Coronary artery (tissue), 2 donors: Measurements from ENCODE around the gene FAM20B.

Experiments
- DNase-seq: peaks from one replicate; pipeline ENCODE4 v3.0.0-alpha.2; 2017; ENCODE audit warnings: low spot score
- H3K27ac ChIP-seq, 2 donors: fragments of 200-600 bp; sonication (generic); one replicate each; pipeline ENCODE4 v1.5.1; 2016 to 2019
- H3K4me3 ChIP-seq: fragments of 200-600 bp; sonication (generic); 2 replicates; pipeline ENCODE4 v1.5.1; 2016; ENCODE audit warnings: mild to moderate bottlenecking, moderate library complexity
- TF ChIP-seq, protein P1 (sequence below): fragments of 200-600 bp; sonication (generic); IDR thresholded peaks from one replicate; pipeline ENCODE4 v1.5.1; 2019; ENCODE audit warnings: antibody characterized with exemption

FAM20B gene

DNA sequence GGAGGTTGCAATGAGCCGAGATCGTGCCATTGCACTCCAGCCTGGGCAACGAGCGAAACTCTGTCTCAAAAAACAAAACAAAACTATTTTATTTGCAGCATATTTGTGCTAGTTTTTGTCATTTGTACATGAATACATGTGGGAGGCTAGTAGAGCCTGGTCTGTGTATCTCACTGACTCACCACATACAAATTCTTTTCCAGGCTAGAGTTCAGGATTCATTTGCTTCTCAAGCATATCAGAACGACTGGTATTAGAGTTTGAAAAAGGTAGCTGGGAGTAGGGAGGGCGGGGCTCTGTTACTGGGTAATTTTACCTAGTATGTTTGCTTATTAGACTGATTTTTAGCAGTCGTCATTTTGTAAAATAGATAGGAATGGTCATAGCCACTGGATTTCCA, 51.7 kb downstream of the FAM20B start:
- no peak overlapping the region for H3K4me3 ChIP-seq
- no peak overlapping the region for H3K27ac ChIP-seq
- no peak for DNase-seq
- TF ChIP-seq, protein P1, sequence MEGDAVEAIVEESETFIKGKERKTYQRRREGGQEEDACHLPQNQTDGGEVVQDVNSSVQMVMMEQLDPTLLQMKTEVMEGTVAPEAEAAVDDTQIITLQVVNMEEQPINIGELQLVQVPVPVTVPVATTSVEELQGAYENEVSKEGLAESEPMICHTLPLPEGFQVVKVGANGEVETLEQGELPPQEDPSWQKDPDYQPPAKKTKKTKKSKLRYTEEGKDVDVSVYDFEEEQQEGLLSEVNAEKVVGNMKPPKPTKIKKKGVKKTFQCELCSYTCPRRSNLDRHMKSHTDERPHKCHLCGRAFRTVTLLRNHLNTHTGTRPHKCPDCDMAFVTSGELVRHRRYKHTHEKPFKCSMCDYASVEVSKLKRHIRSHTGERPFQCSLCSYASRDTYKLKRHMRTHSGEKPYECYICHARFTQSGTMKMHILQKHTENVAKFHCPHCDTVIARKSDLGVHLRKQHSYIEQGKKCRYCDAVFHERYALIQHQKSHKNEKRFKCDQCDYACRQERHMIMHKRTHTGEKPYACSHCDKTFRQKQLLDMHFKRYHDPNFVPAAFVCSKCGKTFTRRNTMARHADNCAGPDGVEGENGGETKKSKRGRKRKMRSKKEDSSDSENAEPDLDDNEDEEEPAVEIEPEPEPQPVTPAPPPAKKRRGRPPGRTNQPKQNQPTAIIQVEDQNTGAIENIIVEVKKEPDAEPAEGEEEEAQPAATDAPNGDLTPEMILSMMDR, result no peak

DNA sequence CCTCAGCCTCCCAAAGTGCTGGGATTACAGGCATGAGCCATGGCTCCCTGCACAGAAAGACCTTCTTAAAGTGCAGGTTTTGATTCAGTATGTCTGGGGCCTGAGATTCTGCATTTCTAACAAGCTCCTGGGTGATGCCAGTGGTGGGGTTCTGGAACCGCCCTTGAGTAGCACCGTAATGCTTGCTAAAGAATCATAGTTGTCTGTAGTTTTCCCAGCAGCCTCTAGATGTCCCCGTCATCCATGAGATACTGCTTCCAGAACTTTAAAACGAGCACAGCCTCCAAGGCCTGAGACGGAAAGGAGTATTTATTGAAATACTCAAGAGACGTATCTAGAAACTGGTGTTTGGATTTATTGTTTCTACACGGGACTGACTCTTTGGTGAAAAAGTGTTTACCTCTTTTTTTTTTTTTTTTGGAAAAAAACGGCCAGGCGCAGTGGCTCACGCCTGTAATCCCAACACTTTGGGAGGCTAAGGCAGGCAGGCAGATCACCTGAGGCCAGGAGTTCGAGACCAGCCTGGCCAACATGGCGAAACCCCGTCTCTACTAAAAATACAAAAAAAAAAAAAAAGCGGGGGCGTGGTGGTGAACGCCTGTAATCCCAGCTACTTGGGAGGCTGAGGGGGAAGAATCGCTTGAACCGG, 53.5 kb downstream of the FAM20B start:
- TF ChIP-seq, protein P1, result peak; percentile 41
- Histone ChIP-seq H3K4me3 (no peak overlapping the region), H3K27ac (no peak overlapping the region)
- no peak for DNase-seq

DNA sequence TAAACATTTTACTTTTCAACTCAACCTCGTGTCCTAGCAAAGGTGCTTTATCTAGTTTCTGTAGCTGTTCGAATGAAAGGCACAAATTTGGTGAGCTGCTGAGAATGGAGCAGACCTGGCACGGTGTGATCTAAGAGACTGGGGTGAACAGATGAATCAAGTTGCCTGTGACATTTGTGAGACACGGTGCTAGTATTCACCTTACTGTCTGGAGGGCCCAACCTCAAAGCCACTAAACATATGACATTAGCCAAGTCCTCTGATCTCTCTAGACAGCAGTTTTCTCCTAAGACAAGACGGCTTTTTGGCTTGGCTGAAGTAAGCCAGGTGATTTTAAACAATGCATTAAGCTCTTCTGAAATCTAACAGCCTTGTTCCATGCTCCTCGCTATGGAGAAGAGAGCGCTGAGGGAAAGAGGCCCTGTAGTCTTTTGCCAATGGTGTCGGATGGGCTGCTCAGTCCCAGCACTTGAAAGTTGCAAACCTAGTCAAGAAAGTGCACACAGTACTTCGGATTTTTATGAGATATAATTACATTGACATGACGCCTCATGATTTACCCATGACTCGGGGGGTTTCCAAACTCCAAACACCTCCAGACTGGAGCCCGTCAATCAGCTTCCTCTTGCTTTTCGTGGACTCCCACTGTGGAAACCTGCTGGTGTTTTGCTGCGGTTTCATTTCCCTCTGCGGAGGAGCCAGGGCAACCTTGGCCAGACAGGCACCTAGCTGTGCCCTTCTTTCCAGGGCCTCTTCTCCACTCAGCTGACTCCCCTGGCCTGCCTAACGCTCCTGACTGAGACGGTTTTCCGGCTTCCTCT, 55.4 kb downstream of the FAM20B start:
- H3K4me3 ChIP-seq, result peak overlapping the region; percentile 87
- TF ChIP-seq, protein P1, result no peak
- DNase-seq, result no peak
- H3K27ac ChIP-seq, result peak overlapping the region; percentile 89 to 93

DNA sequence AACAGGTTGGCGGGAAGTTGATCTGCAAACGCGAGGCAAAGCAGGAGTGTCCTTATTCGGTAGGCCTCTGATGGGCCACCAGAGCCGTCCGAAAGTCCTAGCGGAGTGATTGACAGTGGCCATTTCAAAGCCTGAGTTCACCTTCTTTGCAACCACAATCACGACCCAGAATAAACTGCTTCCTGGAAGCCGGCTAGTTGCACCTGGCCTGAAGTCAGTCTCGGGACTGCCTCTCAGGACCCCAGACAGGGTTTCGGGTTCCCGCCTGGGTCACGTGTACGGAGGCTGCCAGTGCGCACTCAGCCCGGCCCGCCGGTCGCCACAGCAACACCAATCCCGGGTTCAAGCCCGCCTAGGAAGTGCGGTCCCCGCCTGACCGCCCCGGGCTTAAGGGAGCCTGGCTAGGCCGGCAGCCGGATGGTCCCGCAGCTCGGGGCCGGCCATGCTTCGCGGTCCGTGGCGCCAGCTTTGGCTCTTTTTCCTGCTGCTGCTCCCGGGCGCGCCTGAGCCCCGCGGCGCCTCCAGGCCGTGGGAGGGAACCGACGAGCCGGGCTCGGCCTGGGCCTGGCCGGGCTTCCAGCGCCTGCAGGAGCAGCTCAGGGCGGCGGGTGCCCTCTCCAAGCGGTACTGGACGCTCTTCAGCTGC, 56.1 kb downstream of the FAM20B start, which contains the start of gene TOR3A:
TSS of gene TOR3A (plus strand) at position 384 of the 646 bp plus-strand sequence. CDS start at position 443, 59 bp downstream.
- TF ChIP-seq, protein P1, result no peak
- DNase-seq, result peak; percentile 95
- Histone ChIP-seq H3K4me3 (peak within 1 kb of the TSS; percentile 87), H3K27ac (peak within 1 kb of the TSS; percentile 89 to 93)

DNA sequence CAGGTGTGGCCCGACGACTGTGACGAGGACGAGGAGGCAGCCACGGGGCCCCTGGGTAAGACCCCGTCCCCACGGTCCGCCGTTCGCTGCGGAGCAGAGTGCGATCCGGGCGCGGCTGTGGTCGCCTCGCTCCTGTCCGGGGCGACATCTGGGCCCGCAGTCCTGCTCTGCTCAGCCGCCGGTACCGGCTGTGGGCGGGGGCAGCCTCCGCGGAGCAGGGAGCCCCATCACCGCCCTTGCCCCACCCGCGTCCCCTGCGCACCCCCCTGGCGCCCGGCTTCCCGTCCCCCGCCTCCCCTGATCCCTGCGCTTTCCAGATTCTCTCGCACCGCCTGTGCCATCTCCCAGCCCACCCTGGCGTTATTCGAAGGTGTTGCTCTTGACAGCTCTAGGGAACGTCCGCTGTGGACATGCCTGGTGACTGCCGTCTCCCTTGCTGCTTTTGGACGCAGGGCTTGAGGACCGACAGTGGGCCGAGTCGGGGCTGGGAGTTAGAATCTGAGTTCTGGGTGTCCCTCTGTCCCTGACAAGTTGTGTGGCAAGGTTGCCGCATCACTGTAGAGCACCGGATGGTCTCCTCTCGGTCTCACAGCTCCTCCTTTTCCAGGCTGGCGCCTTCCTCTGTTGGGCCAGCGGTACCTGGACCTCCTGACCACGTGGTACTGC, 56.8 kb downstream of the FAM20B start:
- H3K27ac ChIP-seq, result peak overlapping the region; percentile 89 to 93
- TF ChIP-seq, protein P1, result no peak
- peak overlapping the region; percentile 87 for H3K4me3 ChIP-seq
- peak; percentile 77 for DNase-seq

DNA sequence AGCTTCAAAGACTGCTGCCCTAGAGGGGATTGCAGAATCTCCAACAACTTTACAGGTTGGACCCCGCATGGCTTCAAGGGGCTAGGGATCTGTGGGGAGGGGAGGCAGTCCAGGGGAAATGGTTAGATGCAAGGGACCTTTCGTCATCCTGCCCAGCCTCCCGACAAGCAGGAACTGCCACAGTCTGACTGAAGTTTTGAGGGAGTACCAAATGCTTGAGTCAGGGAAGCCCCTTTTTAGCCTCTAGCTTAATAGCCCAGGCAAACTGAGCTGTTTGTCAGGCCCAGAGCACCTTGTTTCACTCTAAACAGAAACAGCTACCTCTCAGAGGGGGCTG, 57.3 kb downstream of the FAM20B start:
- TF ChIP-seq, protein P1, result no peak
- Histone ChIP-seq H3K4me3 (peak overlapping the region; percentile 87), H3K27ac (peak overlapping the region; percentile 89 to 93)
- no peak for DNase-seq
